Measurements from ENCODE around the gene SRP68.

The SRP68 gene

DNA sequence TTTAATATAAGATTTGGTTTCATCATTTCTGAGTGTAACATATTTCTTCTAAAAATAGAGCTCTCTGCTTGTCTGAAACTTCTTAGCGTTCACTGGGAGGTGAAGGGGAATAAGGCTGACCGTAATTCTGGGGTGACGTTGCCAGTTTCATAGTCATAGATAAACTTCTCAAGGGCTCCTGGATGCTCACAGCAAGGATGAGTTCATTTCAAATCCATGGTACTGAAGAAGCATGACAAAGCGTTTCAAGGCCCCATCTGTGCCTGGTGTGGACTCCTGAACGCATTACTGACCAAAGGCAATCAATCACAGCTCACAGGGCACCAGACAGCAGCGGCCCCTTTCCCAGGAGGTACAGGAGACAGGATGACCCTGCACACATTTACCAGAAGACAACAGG, 33.2 kb downstream of the SRP68 start:
- TF ChIP-seq POLR2AphosphoS5 (IDR thresholded peaks at IDR 0.05; ENCODE audit: low read depth, low read length), result no peak
- no peak for TF ChIP-seq SIN3A (IDR thresholded peaks at IDR 0.05; ENCODE audit: borderline replicate concordance, insufficient read depth, low read length)
- no peak for TF ChIP-seq FOXP2 (optimal IDR thresholded peaks at IDR 0.05; ENCODE audit: borderline replicate concordance, extremely low read depth, extremely low read length, insufficient read depth)

DNA sequence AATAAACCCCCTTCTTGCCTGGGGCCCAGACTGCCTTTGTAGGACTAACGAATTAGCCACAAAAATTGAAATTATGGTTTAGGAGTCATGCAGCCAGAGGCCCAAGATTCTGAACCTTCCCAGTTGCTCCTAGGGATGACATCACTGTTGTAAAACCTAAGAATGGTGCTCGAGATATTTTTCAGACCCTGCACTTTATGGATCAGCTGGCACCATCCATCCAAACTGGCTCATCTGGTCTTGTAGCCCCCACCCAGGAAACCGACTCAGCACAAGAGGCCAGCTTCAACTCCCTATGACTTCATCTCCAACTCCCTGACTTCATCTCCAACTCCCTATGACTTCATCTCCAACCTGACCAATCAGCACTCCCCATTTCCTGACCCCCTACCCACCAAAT, 34.3 kb downstream of the SRP68 start:
- TF ChIP-seq SIN3A (IDR thresholded peaks at IDR 0.05; ENCODE audit: borderline replicate concordance, insufficient read depth, low read length) (no peak), TAF1 (IDR thresholded peaks at IDR 0.05; ENCODE audit: borderline replicate concordance, insufficient read depth, low read length) (no peak), POLR2AphosphoS5 (IDR thresholded peaks at IDR 0.05; ENCODE audit: low read depth, low read length) (no peak), FOXP2 (optimal IDR thresholded peaks at IDR 0.05; ENCODE audit: borderline replicate concordance, extremely low read depth, extremely low read length, insufficient read depth) (no peak)
- TF ChIP-seq, protein P1, sequence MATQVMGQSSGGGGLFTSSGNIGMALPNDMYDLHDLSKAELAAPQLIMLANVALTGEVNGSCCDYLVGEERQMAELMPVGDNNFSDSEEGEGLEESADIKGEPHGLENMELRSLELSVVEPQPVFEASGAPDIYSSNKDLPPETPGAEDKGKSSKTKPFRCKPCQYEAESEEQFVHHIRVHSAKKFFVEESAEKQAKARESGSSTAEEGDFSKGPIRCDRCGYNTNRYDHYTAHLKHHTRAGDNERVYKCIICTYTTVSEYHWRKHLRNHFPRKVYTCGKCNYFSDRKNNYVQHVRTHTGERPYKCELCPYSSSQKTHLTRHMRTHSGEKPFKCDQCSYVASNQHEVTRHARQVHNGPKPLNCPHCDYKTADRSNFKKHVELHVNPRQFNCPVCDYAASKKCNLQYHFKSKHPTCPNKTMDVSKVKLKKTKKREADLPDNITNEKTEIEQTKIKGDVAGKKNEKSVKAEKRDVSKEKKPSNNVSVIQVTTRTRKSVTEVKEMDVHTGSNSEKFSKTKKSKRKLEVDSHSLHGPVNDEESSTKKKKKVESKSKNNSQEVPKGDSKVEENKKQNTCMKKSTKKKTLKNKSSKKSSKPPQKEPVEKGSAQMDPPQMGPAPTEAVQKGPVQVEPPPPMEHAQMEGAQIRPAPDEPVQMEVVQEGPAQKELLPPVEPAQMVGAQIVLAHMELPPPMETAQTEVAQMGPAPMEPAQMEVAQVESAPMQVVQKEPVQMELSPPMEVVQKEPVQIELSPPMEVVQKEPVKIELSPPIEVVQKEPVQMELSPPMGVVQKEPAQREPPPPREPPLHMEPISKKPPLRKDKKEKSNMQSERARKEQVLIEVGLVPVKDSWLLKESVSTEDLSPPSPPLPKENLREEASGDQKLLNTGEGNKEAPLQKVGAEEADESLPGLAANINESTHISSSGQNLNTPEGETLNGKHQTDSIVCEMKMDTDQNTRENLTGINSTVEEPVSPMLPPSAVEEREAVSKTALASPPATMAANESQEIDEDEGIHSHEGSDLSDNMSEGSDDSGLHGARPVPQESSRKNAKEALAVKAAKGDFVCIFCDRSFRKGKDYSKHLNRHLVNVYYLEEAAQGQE (IDR thresholded peaks at IDR 0.05; ENCODE audit: insufficient read depth in 1 of 2, low read depth in 2 of 2, low read length in 2 of 2), result no peak

DNA sequence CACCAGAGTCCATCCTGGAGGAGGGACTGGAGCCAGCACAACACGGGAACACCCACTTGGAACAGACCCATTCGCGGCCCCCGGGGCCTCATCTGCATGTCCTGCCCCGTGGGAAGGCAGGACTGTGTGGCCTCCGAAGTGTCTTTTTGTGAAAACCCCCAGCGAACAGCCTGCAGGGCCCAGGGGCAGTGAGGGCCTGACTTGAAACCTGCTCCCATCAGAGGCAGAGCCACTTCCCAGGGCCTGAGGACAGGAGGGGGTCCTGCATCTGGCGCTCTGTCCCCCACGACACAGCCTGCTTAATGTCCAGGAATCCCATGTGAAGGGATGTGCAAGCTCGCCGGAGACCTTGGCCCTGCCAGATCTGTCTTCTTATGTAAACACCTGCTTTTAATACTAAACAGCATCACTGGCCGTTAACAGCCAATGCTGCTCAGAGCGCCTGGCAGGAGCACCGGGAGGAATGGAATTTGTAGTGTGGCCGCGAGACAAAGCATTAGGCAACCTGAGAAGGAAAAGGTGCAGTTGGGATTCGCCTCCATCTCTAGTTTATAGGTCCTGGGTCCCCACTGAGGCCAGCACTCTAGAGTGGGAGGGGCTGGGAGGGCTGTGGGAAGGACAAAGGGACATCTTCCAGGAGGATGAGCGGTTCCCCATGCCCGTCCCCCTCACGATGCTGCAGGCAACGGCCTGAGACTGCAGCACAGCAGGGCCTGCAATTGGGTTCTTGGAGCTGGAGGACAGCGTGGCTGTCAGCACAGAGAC, 35.6 kb downstream of the SRP68 start:
- no peak for TF ChIP-seq TAF1 (IDR thresholded peaks at IDR 0.05; ENCODE audit: borderline replicate concordance, insufficient read depth, low read length)
- no peak for TF ChIP-seq FOXP2 (optimal IDR thresholded peaks at IDR 0.05; ENCODE audit: borderline replicate concordance, extremely low read depth, extremely low read length, insufficient read depth)

DNA sequence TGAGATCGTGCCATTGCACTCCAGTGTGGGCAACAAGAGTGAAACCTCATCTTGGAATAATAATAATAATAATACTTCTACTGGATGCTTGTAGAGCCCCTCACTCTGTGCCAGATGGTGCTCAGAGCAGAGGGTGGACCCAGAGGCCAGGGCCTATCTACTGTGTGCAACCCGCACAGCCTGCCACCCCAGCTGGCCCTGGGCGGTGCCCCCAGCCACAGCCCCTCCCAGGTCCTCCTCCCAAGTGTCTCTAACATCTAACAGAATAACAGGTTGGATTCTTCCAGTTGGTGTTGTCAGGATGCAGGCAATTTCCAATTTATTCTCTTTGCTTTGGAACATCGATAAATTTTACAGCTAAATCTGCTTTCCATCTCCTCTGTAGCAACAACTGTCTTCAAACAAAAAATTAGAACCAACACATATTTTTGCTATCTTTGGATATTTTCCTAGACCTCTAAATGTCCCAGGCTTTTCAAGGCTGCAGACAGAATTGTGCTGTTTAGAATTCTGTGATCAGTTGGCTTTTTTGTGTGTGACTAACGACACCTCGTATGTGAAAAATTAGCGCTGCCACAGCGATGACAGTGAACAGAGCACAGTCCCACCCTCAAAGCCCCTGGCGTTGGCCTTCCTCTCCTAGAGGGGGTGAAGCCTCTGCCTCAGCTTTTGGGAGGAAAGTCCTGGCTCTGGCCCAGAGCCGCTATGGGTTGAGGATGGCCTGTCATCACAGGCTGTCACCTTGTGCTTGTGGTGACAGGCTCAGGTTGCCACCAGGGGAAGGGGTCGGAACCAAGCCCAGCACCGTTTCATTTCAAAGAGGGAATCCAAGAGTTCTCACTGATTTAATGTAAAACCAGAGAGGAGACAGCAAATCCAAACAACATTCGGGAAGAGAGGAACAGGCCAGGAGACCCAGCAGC, 37.6 kb downstream of the SRP68 start:
- TF ChIP-seq TAF1 (IDR thresholded peaks at IDR 0.05; ENCODE audit: borderline replicate concordance, insufficient read depth, low read length), result no peak
- TF ChIP-seq, protein P1 (IDR thresholded peaks at IDR 0.05; ENCODE audit: insufficient read depth in 1 of 2, low read depth in 2 of 2, low read length in 2 of 2), result no peak
- no peak for TF ChIP-seq POLR2AphosphoS5 (IDR thresholded peaks at IDR 0.05; ENCODE audit: low read depth, low read length)
- TF ChIP-seq FOXP2 (optimal IDR thresholded peaks at IDR 0.05; ENCODE audit: borderline replicate concordance, extremely low read depth, extremely low read length, insufficient read depth), result no peak
- no peak for TF ChIP-seq SIN3A (IDR thresholded peaks at IDR 0.05; ENCODE audit: borderline replicate concordance, insufficient read depth, low read length)

DNA sequence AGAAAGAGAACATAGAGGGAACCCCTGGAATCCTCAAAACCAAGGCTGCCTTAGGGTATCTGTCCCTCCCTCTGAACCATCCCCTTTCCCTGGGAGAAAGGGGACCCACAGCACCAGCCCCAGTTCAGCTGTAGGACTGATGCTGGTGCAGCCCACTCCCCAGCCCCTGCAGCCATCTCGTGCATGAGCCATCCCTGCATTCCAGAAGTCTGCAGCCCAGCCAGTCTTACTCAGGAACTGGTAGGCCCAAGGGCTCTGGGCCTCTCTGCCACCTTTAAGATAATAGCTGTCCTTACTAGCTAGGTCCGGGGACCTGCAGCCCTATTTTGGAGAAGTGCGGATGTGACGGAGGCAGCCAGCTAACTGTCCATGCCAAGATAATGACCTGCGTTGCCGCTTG, 39.2 kb downstream of the SRP68 start:
- TF ChIP-seq POLR2AphosphoS5 (IDR thresholded peaks at IDR 0.05; ENCODE audit: low read depth, low read length) (no peak), FOXP2 (optimal IDR thresholded peaks at IDR 0.05; ENCODE audit: borderline replicate concordance, extremely low read depth, extremely low read length, insufficient read depth) (no peak), TAF1 (IDR thresholded peaks at IDR 0.05; ENCODE audit: borderline replicate concordance, insufficient read depth, low read length) (no peak), SIN3A (IDR thresholded peaks at IDR 0.05; ENCODE audit: borderline replicate concordance, insufficient read depth, low read length) (no peak)
- TF ChIP-seq, protein P1 (IDR thresholded peaks at IDR 0.05; ENCODE audit: insufficient read depth in 1 of 2, low read depth in 2 of 2, low read length in 2 of 2), result no peak
